Hepatocyte (in vitro differentiated cells): ENCODE measurements around the gene ANO6.

ENCODE experiments used
- CTCF ChIP-seq: fragments of 200-600 bp; sonication (generic); IDR thresholded peaks from 2 replicates; pipeline ENCODE4 v1.5.1; 2016; ENCODE audit warnings: antibody characterized with exemption, mild to moderate bottlenecking; ENCODE audit not compliant: poor library complexity
- EZH2 ChIP-seq: fragments of 200-600 bp; sonication (generic); IDR thresholded peaks from 2 replicates; pipeline ENCODE4 v1.6.1; 2016; ENCODE audit warnings: antibody characterized with exemption, mild to moderate bottlenecking, borderline replicate concordance

DNA sequence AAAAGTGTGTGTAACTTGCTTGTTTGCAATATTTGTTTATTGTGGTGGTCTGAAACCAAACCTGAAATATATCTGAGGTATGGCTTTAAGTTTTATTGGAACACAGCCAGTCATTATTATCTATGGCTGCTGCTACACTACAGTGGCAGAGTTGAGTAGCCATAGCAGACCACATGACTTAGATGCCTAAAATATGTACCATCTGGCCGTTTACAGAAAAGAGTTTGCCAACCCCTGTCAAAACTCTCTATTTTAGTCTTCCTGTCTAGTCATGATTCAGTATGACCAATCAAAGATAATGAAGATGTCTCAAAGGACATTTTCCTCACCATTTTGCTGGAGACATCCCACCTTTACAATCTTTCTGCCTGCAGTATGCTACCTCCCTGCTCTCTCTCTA lies 242.3 kb downstream of the ANO6 start:
- TF ChIP-seq CTCF (no peak), EZH2 (no peak)
